GM18951 (cell line): ENCODE results near the gene DENND2C.

ENCODE experiments used
- POLR2A ChIP-seq: IDR thresholded peaks from 4 replicates; pipeline ENCODE4 v1.6.1; 2011; ENCODE audit warnings: mild to moderate bottlenecking; ENCODE audit not compliant: insufficient read length, insufficient read depth; ENCODE audit errors: extremely low read depth
- in situ Hi-C: fragments of 300-500 bp; cut with MboI; formaldehyde crosslinking; loops from one replicate; pipeline ENCODE4 v1.12.0; 2022; ENCODE audit warnings: low sequenced_read_pairs, mixed read lengths, inconsistent platforms; ENCODE audit not compliant: unreplicated experiment

The DENND2C gene

DNA sequence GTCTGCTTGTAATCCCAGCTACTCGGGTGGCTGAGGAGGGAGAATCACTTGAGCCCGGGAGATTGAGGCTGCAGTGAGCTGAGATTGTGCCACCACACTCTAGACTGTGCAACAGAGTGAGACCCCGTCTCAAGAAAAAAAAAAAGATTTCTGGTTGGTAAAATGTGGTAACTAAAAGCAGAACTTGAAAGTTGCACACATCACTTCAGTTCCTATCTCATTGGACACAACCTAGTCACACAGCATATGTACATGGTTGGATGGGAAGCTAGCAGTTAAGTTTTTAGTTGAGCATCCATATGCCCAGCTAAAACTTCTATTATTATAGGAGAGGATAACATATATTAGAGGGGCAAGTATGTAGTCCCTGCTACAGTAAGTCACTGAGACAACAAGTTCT, 110.5 kb downstream of the DENND2C start:
- no peak for TF ChIP-seq POLR2A
- in situ Hi-C loops: loop anchor here (5.0 kb wide), 1 partner anchor 212 kb away; no protein-coding TSS in a partner anchor

DNA sequence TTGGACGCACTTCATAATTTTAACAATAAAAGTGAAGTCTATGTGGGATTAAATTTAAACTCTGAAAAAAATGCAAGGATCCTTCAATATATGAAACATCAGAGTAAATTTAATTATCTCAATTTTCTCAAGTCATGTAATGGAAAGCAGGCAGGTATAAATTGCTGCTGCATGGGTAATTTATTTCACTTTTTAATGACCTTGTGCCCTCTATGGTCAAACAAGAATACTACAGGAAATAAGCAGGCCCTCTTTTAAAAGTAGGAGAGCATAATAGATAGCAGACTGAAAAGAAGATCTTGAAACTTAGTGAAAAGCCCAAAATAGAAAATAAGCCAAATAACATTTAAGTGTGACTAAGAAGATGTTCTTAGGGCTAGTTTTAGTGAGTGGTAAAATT, 111.3 kb downstream of the DENND2C start:
- in situ Hi-C loops: loop anchor here (5.0 kb wide), 1 partner anchor 211 kb away; no protein-coding TSS in a partner anchor
- TF ChIP-seq POLR2A: no peak

DNA sequence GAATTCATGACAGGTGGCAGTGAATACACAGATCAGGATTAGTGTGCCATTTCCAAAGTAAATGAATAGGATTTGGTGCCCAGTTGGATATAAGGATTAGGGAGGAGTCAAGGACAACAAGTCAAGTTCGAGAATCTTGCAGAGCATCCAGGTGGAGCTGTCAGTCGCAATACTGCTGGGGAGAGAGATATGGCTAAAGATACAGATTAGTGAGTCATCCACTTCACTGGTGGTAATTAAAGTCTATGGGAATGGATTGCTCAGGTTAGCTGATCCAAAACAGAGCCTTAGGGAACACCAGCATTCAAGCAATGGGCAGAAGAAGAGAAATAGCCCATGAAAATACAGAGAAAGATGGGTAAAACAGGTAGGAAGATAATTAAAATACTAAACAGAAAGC, 115.3 kb downstream of the DENND2C start:
- in situ Hi-C loops: no loop called here

DNA sequence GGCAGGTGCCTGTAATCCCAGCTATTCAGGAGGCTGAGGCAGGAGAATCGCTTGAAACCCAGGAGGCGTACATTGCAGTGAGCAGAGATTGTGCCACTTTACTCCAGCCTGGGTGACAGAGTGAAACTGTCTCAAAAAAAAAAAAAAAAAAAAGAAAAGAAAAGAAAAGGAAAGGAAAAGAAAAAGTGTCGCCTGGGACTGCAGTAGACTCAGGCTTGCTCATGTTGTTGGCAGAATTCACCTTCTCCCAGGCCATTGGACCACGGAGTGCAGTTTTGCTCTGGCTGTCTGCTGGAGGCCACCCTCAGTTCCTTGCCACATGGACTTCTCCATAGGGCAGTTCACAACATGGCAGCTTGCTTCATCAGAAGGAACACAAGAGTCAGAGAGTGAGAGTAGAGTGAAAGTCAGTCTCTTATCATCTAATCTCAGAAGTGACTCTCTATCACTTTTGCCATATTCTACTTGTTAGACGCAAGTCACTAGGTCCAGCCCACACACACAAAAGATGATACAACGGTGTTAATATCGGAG, 117.7 kb downstream of the DENND2C start:
- TF ChIP-seq POLR2A: no peak

More for the DNA sequence above, 115.3 kb downstream of the DENND2C start:
- no peak for TF ChIP-seq POLR2A

DNA sequence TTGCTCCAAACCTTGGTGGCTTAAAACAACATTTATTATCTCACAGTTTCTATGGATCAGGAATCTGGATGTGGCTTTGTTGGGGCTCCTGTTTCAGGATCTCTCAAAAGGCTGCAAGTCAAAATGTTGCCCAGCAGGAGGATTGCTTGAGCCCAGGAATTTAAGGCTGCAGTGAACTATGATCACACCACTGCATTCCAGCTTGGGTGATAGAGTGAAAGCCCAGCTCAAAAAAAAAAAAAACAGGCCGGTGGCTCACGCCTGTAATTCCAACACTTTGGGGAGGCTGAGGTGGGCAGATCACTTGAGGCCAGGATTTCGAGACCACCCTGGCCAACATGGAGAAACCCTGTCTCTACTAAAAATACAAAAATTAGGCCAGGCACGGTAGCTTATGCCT, 118.4 kb downstream of the DENND2C start:
- in situ Hi-C loops: no loop called here
- TF ChIP-seq POLR2A: no peak

More for the DNA sequence above, 117.7 kb downstream of the DENND2C start:
- in situ Hi-C loops: no loop called here

DNA sequence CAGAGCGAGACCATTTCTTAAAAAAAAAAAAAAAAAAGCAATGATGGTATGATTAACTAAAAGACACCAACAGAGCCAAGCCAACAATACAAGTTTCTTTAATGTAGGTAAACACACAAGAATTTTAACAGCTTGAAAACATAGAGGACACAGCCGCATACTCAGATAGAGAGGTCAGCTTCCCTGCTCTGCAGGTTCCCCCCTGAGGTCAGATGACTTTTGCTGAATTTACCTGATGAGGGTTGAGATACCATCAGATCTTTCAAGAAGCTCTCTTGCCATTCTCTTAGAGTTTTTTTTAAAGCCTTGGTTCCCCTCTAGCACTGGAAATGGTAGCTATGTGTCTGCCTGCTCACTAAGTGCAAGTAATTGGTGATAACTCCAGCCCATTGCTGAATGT, 119.5 kb downstream of the DENND2C start:
- TF ChIP-seq POLR2A: no peak
- in situ Hi-C loops: no loop called here

DNA sequence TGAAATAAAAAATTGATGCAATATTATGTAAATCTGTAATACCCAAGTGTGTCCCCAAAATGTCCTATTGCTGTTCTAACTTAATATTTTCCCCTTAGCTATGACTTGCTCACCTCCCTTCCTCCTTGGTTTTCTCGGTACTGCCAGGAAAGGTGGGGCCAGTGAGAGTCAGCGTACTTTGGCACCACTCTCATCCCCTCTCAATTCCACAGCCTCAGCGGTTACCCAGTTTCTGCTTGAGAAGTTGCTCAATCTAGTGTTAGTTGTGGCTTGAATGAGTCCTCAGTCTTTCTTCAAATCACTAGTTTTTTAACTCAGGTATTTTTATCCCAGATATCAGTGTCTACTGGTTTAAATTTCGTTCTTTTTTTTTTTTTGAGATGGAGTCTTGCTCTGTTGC, 120.7 kb downstream of the DENND2C start:
- TF ChIP-seq POLR2A: no peak
- in situ Hi-C loops: no loop called here

DNA sequence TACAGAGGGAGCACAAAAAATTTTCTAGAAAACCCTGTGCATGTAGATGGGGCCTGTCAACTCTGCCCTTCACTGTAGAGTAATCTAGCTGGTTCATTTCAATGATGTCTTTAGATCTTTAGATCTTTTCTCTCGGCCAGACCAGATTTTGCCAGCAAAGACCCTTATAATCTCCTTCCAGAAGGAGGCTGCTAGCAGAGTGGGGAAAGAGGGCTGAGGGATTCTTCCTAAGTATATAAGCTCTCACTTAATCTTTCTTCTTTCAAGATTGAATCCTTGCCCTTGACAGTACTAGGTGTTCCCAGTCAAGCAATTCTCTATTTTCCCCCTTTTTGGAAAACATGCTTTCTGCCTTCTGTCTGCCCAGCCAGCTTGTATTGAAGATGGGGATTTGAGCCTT, 122.8 kb downstream of the DENND2C start:
- in situ Hi-C loops: no loop called here
- TF ChIP-seq POLR2A: no peak

DNA sequence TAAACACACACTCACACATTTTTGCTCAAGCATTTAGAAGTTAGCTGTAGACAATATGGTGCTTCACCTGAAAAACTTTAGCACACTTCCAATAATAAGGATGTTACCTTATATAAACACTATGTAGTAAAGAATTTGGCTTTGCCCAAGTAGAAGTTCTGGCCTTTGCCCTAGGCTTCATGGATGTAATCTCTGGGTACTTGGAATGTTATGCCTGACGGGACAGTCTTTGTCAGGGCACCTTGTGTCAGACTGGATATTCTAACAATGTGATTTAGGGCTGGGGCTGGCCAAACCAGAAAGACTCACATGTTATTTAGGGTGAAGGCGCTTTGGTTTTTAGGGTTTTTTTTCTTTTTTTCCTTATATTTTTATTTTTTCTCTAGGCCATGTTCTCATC, 124.1 kb downstream of the DENND2C start:
- no peak for TF ChIP-seq POLR2A
- in situ Hi-C loops: no loop called here

DNA sequence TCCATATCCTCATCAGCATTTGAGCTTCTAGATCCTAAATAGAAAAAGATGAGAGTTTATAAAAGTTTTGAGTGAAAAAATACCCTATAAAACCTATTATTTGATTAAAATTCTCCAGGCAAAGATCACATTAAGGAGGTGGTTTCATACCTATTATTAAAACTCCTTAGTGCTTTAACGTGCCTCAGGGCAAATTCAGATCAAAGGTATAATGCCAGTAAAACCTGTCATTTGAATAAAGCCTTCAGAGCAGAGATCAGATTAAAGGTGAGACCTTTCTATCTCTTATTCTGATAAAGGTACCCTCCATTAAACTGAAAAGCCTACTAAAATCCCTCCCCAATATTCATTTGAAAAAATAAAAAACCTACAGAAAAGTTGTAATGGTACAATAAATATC, 124.5 kb downstream of the DENND2C start:
- in situ Hi-C loops: no loop called here
- TF ChIP-seq POLR2A: no peak

DNA sequence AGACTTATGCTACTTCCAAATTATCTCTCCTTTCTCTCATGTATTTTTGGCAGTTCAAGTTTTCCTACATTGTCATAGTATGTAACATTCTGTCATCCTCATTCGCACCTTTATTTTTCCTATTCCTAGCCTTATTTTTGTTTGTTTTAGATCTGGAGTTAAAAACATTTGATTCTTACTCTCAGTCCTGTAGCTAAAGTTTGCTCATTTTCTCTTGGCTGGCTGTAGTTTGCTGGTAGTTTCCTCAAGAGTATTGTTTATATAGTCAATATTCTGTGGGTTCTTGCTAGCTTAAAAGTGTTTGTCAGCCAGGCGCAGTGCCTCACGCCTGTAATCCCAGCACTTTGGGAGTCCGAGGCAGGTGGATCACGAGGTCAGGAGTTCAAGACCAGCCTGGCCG, 129.0 kb downstream of the DENND2C start:
- in situ Hi-C loops: no loop called here

DNA sequence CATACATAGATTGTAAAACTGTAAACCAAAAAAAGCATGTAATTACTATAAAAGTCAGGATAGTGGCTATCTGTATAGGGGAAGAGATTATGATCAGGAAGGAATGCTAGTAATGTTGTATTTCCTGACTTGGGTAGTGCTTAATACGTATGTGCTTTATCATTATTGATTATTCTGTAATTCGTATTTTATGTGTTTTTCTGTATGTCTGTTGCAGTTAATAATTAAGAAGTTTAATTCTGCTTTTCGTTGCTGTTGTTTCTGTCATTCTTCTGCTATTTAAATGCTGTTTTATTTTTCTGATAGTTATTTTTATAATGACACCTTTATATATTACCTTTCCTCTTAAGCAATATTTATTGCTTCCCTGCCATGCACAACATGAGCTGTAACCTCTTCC, 129.6 kb downstream of the DENND2C start:
- in situ Hi-C loops: no loop called here
- TF ChIP-seq POLR2A: no peak

More for the DNA sequence above, 129.0 kb downstream of the DENND2C start:
- no peak for TF ChIP-seq POLR2A

DNA sequence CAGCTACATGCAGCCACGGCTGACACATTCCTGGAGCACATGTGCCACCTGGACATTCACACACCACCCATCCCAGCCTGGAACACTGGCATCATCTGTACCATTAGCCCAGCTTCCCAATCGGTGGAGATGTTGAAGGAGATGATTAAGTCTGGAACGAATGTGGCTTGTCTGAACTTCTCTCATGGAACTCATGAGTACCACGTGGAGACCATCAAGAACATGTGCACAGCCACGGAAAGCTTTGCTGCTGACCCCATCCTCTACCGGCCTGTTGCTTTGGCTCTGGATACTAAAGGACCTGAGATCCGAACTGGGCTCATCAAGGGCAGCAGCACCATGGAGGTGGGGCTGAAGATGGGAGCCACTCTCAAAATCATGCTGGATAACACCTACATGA, 133.8 kb downstream of the DENND2C start:
- in situ Hi-C loops: loop anchor here (10.0 kb wide), 1 partner anchor 161 kb away; no protein-coding TSS in a partner anchor
- TF ChIP-seq POLR2A: no peak

DNA sequence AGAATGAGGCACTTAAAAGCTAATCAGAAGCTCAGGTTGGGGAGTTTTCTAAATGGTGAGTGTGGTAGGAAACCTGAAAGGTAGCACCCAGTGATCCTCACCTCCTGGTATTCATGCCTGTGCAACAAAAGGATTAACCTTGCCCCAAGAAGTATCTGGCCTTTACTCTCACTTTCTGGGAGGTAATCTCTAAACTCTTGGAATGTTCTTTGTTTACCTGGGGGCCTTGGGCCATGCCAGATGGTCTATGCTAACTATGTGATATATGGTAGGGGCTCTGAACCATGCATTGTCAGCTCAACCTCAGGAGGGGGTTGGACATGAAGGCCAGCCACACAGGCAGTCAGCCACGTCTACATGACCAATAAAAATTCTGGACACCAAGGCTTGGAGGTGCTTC, 134.4 kb downstream of the DENND2C start:
- no peak for TF ChIP-seq POLR2A
- in situ Hi-C loops: loop anchor here (10.0 kb wide), 1 partner anchor 161 kb away; no protein-coding TSS in a partner anchor
